Calu3 (cell line): ENCODE measurements around the gene EYA2. TPM values are rescaled to one million over a fixed set of nuclear protein-coding genes. Genes with fewer than 3 reads are reported as not detected.

Source experiments
- BruUV-seq: library from RNA; stranded (reverse); fragments of 400-500 nt; replicated peaks from 2 replicates; lab custom pipeline; 2021; lab: Mats Ljungman, UMichigan
- CTCF ChIA-PET: fragments of 300-600 bp; sonication (Branson Sonifier 250); formaldehyde crosslinking; loops from one replicate; lab custom pipeline; 2022; ENCODE audit warnings: antibody characterized with exemption; lab: Charles Lee
- DNase-seq: peaks from one replicate; pipeline ENCODE4 v3.0.0; 2022
- H3K27ac Mint-ChIP-seq: one replicate; pipeline ENCODE4 v1.8.0; 2022; ENCODE audit warnings: mixed read lengths; ENCODE audit not compliant: unreplicated experiment
- H3K27me3 Mint-ChIP-seq: one replicate; pipeline ENCODE4 v1.8.0; 2022; ENCODE audit warnings: mixed read lengths; ENCODE audit not compliant: unreplicated experiment
- H3K36me3 Mint-ChIP-seq: one replicate; pipeline ENCODE4 v1.8.0; 2022; ENCODE audit warnings: mild to moderate bottlenecking, moderate library complexity, mixed read lengths; ENCODE audit not compliant: insufficient read depth, unreplicated experiment
- H3K4me1 Mint-ChIP-seq: one replicate; pipeline ENCODE4 v1.8.0; 2022; ENCODE audit warnings: mild to moderate bottlenecking, low read depth, mixed read lengths; ENCODE audit not compliant: unreplicated experiment
- H3K4me3 Mint-ChIP-seq: one replicate; pipeline ENCODE4 v1.8.0; 2022; ENCODE audit warnings: mild to moderate bottlenecking, low read depth, moderate library complexity, mixed read lengths; ENCODE audit not compliant: unreplicated experiment
- H3K9me3 Mint-ChIP-seq: one replicate; pipeline ENCODE4 v1.8.0; 2022; ENCODE audit warnings: low read depth, mixed read lengths; ENCODE audit not compliant: unreplicated experiment
- CTCF ChIP-seq: fragments of 200-600 bp; IDR thresholded peaks from one replicate; pipeline ENCODE4 v1.8.0; 2022; ENCODE audit warnings: antibody characterized with exemption; ENCODE audit not compliant: unreplicated experiment
- intact Hi-C: fragments of 100-400 bp; cut with micrococcal nuclease; formaldehyde crosslinking; loops from one replicate; pipeline ENCODE4 v1.10.0; 2022; ENCODE audit not compliant: unreplicated experiment
- total RNA-seq: library from RNA; stranded (reverse); gene quantifications from 2 replicates; pipeline ENCODE4 v1.2.3, GENCODE V29; 2022

Gene EYA2
- total RNA-seq, 1 experiment from 2014 or later = 0.35 TPM

DNA sequence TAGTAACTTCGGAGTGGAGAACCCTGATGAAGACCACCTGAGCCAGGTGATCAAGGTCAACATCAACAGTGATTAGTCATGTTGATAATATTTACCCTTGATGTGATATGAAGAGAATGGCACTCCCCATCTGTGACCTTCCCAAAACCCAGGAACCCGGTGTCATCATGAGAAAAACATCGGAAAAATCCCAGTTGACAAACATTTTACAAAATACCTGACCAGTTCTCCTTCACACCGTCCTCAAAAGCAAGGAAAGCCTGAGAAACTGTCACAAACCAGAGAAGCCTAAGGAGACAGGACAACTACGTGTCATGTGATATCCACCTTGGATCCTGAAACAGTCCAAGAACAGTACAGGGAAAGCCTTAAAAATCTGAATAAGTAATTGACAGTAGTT is 264.5 kb downstream of the EYA2 start:
- CTCF ChIA-PET = interaction anchor here (0.6 kb wide), 1 partner anchor 311 kb away, joined by 3 read pairs; no protein-coding TSS in a partner anchor
- Mint-ChIP-seq H3K4me3 (no peak overlapping the region), H3K27me3 (peaks cover 21% of the 10 kb centered on the region), H3K9me3 (no peaks in the 10 kb centered on the region), H3K36me3 (no peaks in the 10 kb centered on the region), H3K27ac (no peak overlapping the region), H3K4me1 (no peaks in the 10 kb centered on the region)
- no TSS peak for BruUV-seq
- TF ChIP-seq CTCF = no peak
- DNase-seq = no peak
- intact Hi-C loops = no loop called here

GRCh38 chr20:47160240-47160639 is 265.6 kb downstream of the EYA2 start:
- TF ChIP-seq CTCF = no peak
- no peak overlapping the region for H3K27ac Mint-ChIP-seq
- H3K27me3 Mint-ChIP-seq = peaks cover 11% of the 10 kb centered on the region
- no peak for DNase-seq
- no peaks in the 10 kb centered on the region for H3K4me1 Mint-ChIP-seq
- no peaks in the 10 kb centered on the region for H3K9me3 Mint-ChIP-seq
- H3K4me3 Mint-ChIP-seq = no peak overlapping the region
- H3K36me3 Mint-ChIP-seq = no peaks in the 10 kb centered on the region
- intact Hi-C loops = no loop called here
- BruUV-seq = no TSS peak
- CTCF ChIA-PET = interaction anchor here (0.5 to 0.6 kb wide), 2 partner anchors 27 to 190 kb away, joined by 4 to 5 read pairs; no protein-coding TSS in a partner anchor

DNA sequence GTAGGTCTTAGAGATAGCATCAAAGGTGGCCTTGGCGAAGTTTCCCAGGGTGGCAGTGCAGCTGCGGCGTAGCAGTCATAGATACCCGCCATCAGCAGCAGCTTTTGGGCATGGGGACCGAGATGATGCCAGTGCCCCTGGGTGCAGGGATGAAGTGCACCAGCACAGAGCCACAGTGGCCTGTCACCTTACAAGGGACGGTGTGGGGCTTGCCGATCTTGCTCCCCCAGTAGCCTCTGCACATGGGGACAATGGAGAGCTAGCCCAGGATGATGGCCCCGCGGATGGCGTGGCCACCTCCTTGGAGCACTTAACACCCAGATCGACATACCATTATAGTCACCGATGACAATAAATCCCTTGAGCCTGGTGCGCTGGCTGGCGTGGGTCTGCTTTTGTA is 266.3 kb downstream of the EYA2 start:
- CTCF ChIA-PET = interaction anchor here (0.6 kb wide), 1 partner anchor 392 kb away, joined by 5 read pairs; no protein-coding TSS in a partner anchor
- Mint-ChIP-seq H3K36me3 (no peaks in the 10 kb centered on the region), H3K4me1 (no peaks in the 10 kb centered on the region), H3K4me3 (no peak overlapping the region), H3K9me3 (no peaks in the 10 kb centered on the region), H3K27ac (no peak overlapping the region), H3K27me3 (peaks cover 11% of the 10 kb centered on the region)
- intact Hi-C loops = no loop called here
- no peak for DNase-seq
- no TSS peak for BruUV-seq
- no peak for TF ChIP-seq CTCF

DNA sequence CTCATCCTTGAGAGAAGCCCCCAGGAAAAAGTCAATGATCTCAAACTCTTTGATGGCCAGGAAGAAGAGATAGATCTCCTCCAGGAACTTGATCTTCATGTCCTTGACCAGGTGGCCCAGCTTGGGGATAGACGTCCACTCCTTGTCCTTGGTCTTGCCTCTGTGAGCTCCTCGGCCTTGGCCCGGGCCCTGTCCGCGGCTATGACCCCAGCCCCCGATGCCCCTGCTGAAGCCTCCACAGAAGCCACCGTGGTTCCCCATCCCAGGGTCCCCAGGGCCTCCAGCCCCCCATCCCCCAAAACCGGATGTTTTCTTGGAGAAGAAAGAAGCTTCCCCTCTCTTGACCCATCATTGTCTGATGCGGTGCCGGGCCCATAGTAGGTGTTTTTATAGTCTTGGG is 266.8 kb downstream of the EYA2 start:
- intact Hi-C loops = no loop called here
- Mint-ChIP-seq H3K9me3 (no peaks in the 10 kb centered on the region), H3K27ac (no peak overlapping the region), H3K27me3 (peaks cover 11% of the 10 kb centered on the region), H3K4me1 (no peaks in the 10 kb centered on the region), H3K36me3 (no peaks in the 10 kb centered on the region), H3K4me3 (no peak overlapping the region)
- no peak for TF ChIP-seq CTCF
- CTCF ChIA-PET = no interaction called here
- no TSS peak for BruUV-seq
- no peak for DNase-seq
